A549 (cell line): ENCODE measurements around the gene LCN12. TPM values are rescaled to one million over a fixed set of nuclear protein-coding genes. Genes with fewer than 3 reads are reported as not detected.
A peak's percentile ranks its signal among the peaks of the same experiment; 100 is the strongest.

Experiments
- ATAC-seq, 2 experiments: fragments of 200-7000 bp in 1 of 2; fragments of >200 bp in 1 of 2; cut with Nextera tagmentation in 1 of 2; cut with Tn5 transposase in 1 of 2; 3 replicates each; pipeline versions ENCODE4 v1.8.0 to v1.9.1; 2018 to 2020; ENCODE audit warnings: mild to moderate bottlenecking in 1 of 2, moderate library complexity in 1 of 2
- CTCF ChIA-PET: fragments of 300-600 bp; sonication (Branson Sonifier 250); formaldehyde crosslinking; extraction: SDS; loops from one replicate; lab custom pipeline; 2021; ENCODE audit warnings: antibody characterized with exemption, inconsistent platforms; lab: Yijun Ruan, JAX
- POLR2A ChIA-PET: fragments of 350-600 bp; formaldehyde crosslinking; extraction: SDS; loops from one replicate; lab custom pipeline; 2021; ENCODE audit warnings: antibody characterized with exemption, inconsistent platforms; lab: Yijun Ruan, JAX
- DNase-seq, 2 experiments: peaks; one replicate each; pipeline versions ENCODE4 v3.0.0 to v3.0.0-alpha.2; 2011 to 2016; ENCODE audit warnings: low read depth in 1 of 2, low spot score in 1 of 2
- FAIRE-seq: peaks from 2 replicates; lab custom pipeline; 2011; peaks lifted over from hg19 to GRCh38; lab: Jason Lieb, UNC
- H3K27ac ChIP-seq, 2 experiments: fragments of >200 bp; sonication (Bioruptor Twin); formaldehyde crosslinking; 3 replicates each; pipeline ENCODE4 v1.5.1; 2016 to 2017
- H3K4me1 ChIP-seq: fragments of >200 bp; sonication (Bioruptor Twin); formaldehyde crosslinking; 3 replicates; pipeline ENCODE4 v1.6.1; 2016
- H3K4me2 ChIP-seq: fragments of >200 bp; sonication (Bioruptor Twin); formaldehyde crosslinking; 3 replicates; pipeline ENCODE4 v1.6.1; 2016
- H3K4me3 ChIP-seq: fragments of >200 bp; sonication (Bioruptor Twin); formaldehyde crosslinking; 3 replicates; pipeline ENCODE4 v1.5.1; 2016
- H3K9me3 ChIP-seq: fragments of >200 bp; sonication (Bioruptor Twin); formaldehyde crosslinking; 3 replicates; pipeline ENCODE4 v1.6.1; 2016
- BCL3 ChIP-seq: fragments of >200 bp; sonication (Bioruptor Twin); formaldehyde crosslinking; IDR thresholded peaks from 3 replicates; pipeline ENCODE4 v1.6.1; 2016
- BHLHE40 ChIP-seq: IDR thresholded peaks from 2 replicates; pipeline ENCODE4 v1.6.1; 2012; ENCODE audit warnings: low read depth, low read length, inconsistent platforms
- CHD4 ChIP-seq: fragments of 200-600 bp; sonication (generic); IDR thresholded peaks from 2 replicates; pipeline ENCODE4 v1.6.1; 2016; ENCODE audit warnings: antibody characterized with exemption, mild to moderate bottlenecking, borderline replicate concordance
- EHF ChIP-seq: fragments of 250-450 bp; sonication (Bioruptor Pico); IDR thresholded peaks from 2 replicates; pipeline ENCODE4 v1.5.0; 2020; ENCODE audit warnings: mild to moderate bottlenecking
- EHMT2 ChIP-seq: fragments of 200-600 bp; sonication (generic); IDR thresholded peaks from 2 replicates; pipeline ENCODE4 v1.6.1; 2016; ENCODE audit warnings: antibody characterized with exemption, low read depth, mild to moderate bottlenecking, moderate library complexity
- FOXS1 ChIP-seq: fragments of 250-450 bp; sonication (Bioruptor Pico); IDR thresholded peaks from 2 replicates; pipeline ENCODE4 v1.5.0; 2020; ENCODE audit warnings: mild to moderate bottlenecking, moderate library complexity
- HOXA7 ChIP-seq: fragments of 250-450 bp; sonication (Bioruptor Pico); IDR thresholded peaks from 2 replicates; pipeline ENCODE4 v1.5.0; 2020; ENCODE audit warnings: mild to moderate bottlenecking, moderate library complexity
- JUN ChIP-seq, 2 experiments: fragments of >200 bp; sonication (Bioruptor Twin); formaldehyde crosslinking; IDR thresholded peaks; 2 replicates in 1 of 2; 3 replicates in 1 of 2; pipeline ENCODE4 v1.6.1; 2016 to 2017
- JUNB ChIP-seq: fragments of >200 bp; sonication (Bioruptor Twin); formaldehyde crosslinking; IDR thresholded peaks from 2 replicates; pipeline ENCODE4 v1.6.1; 2016
- KDM5A ChIP-seq: fragments of 200-600 bp; sonication (generic); IDR thresholded peaks from 2 replicates; pipeline ENCODE4 v1.6.1; 2016; ENCODE audit warnings: antibody characterized with exemption, mild to moderate bottlenecking
- MYC ChIP-seq: IDR thresholded peaks from 2 replicates; pipeline ENCODE4 v1.6.1; 2012; ENCODE audit warnings: mild to moderate bottlenecking, inconsistent platforms, low read length, improper control_type of control experiment, borderline replicate concordance
- POLR2A ChIP-seq: IDR thresholded peaks from 2 replicates; pipeline ENCODE4 v1.6.1; 2012; ENCODE audit warnings: mild to moderate bottlenecking, low read length
- RAD21 ChIP-seq, 2 experiments: fragments of >200 bp in 1 of 2; sonication (Bioruptor Twin) in 1 of 2; formaldehyde crosslinking in 1 of 2; IDR thresholded peaks in 1 of 2; conservative IDR thresholded peaks in 1 of 2; 2 replicates in 1 of 2; 3 replicates in 1 of 2; pipeline ENCODE4 v1.6.1; 2012 to 2018; ENCODE audit warnings: inconsistent platforms in 1 of 2
- TFCP2L1 ChIP-seq: fragments of 250-450 bp; sonication (Bioruptor Pico); IDR thresholded peaks from 2 replicates; pipeline ENCODE4 v1.5.0; 2021; ENCODE audit warnings: mild to moderate bottlenecking
- ZFP36 ChIP-seq: fragments of 450-650 bp; IDR thresholded peaks from 2 replicates; pipeline ENCODE4 v1.6.1; 2014; ENCODE audit warnings: borderline replicate concordance; ENCODE audit not compliant: partially characterized antibody
- ZSCAN20 ChIP-seq: fragments of 250-450 bp; sonication (Bioruptor Pico); IDR thresholded peaks from 2 replicates; pipeline ENCODE4 v1.8.0; 2022; ENCODE audit warnings: mild to moderate bottlenecking, moderate library complexity
- WGBS: methylation state at CpG from one replicate; pipeline ENCODE4 v1.1.6; 2017; ENCODE audit errors: missing lambda C conversion rate; 5-methylcytosine and 5-hydroxymethylcytosine counted together
- polyA plus RNA-seq, 4 experiments: library from polyadenylated mRNA; depleted of rRNA in 3 of 4; stranded (reverse); fragments of >200 nt; fragmentation: RNase III in 1 of 4; extraction: RNeasy Plus Mini Kit Qiagen cat#74134 plus additional on column Dnase treatment in 1 of 4; gene quantifications; 2 replicates in 3 of 4; 3 replicates in 1 of 4; pipeline ENCODE4 v1.2.3, GENCODE V29; 2011 to 2017
- TF ChIP-seq, protein P1 (sequence below): IDR thresholded peaks from 2 replicates; pipeline ENCODE4 v1.6.1; 2012
- TF ChIP-seq, protein P2 (sequence below): fragments of >200 bp; sonication (Bioruptor Twin); formaldehyde crosslinking; IDR thresholded peaks from 3 replicates; pipeline ENCODE4 v1.5.1; 2016
- TF ChIP-seq, protein P3 (sequence below): IDR thresholded peaks from 2 replicates; pipeline ENCODE4 v1.6.1; 2012; ENCODE audit warnings: low read depth, borderline replicate concordance

Gene LCN12
- polyA plus RNA-seq, 2 of the 4 experiments (the other 2 are of a cell fraction): 0.74 to 3.0 TPM

DNA sequence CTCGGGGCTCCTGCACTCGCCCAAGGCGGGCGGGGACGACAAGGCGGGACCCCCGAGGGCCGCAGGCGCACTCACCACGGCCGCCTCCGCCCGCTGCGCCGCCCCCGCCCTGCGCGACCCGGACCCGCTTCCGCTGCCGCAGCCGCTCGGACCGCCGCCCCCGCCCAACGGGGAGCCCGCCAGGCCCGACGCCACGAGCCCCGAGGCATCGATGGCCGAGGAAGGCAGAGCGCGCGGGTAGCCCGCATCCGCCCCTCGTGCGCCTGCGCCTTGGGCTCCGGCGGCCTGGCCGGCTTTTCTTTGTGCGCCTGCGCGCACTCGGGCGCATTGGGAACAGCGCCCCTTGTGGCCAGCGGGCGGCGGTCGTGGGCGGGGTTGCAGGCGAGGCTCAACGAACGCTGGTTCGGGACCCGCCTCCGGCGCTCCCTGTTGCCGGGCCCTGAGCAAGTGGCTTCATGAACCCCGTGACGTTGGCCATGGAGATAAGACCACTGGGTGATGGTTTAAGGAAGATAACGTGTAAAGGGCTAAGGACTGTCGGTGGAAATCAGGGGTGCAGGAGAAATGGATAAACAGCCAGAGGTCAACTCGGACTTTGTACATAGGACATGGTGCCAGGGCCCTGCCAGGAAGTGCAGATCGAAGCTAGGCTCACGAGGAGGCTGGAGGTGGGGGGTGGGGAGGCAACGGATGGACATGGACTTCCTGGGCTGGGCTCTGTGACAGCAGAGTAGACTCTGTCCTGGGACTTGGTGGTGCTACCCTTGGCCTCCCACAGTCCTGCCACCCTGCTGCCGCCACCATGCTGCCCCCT lies 7.3 kb upstream of the LCN12 start, which contains the start of the genes C8G and FBXW5:
TSS of gene C8G (plus strand) at position 725 of the 814 bp plus-strand sequence. CDS start at position 803, 78 bp downstream.
TSS of gene FBXW5 (minus strand) at position 220 of the 814 bp plus-strand sequence. CDS start 655 bp downstream, outside the sequence.
- ChIA-PET POLR2A (interaction anchor here (1.7 kb wide), 1 partner anchor 43 kb away, joined by 10 read pairs; no protein-coding TSS in a partner anchor), CTCF (interaction anchor here (0.5 to 11.3 kb wide), 29 partner anchors 8 to 123 kb away, joined by 3 to 282 read pairs (median 4); partner anchors contain the start of genes ABCA2, AJM1, FUT7 and NPDC1)
- Histone ChIP-seq H3K4me3 (peak within 1 kb of the TSS; percentile 78), H3K9me3 (no peaks in the 10 kb centered on the region), H3K4me2 (peak within 1 kb of the TSS; percentile 96), H3K27ac (peak within 1 kb of the TSS; percentile 98 to 99), H3K4me1 (peaks cover 36% of the 10 kb centered on the region)
- FAIRE-seq (no peak), DNase-seq (peak; percentile 89 to 91), ATAC-seq (peak; percentile 34 to 47)
- 7% methylated on average over 29 of the region's 74 CpGs for WGBS
- TF ChIP-seq, protein P1, sequence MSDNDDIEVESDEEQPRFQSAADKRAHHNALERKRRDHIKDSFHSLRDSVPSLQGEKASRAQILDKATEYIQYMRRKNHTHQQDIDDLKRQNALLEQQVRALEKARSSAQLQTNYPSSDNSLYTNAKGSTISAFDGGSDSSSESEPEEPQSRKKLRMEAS: peak; percentile 83
- no peak for TF ChIP-seq BHLHE40
- TF ChIP-seq EHF (CRISPR knock-in tag): no peak
- TF ChIP-seq FOXS1 (CRISPR knock-in tag): no peak
- no peak for TF ChIP-seq JUNB
- 0 out of 2 replicates have a peak, but pooled peaks have one; percentile 11 for TF ChIP-seq ZSCAN20 (CRISPR knock-in tag)
- TF ChIP-seq CHD4: peak; percentile 79; the same call in 1 of the 2 replicates
- TF ChIP-seq HOXA7: no peak
- no peak for TF ChIP-seq KDM5A
- TF ChIP-seq BCL3: peak; percentile 69; the same call in 2 of the 3 replicates
- TF ChIP-seq, protein P2, sequence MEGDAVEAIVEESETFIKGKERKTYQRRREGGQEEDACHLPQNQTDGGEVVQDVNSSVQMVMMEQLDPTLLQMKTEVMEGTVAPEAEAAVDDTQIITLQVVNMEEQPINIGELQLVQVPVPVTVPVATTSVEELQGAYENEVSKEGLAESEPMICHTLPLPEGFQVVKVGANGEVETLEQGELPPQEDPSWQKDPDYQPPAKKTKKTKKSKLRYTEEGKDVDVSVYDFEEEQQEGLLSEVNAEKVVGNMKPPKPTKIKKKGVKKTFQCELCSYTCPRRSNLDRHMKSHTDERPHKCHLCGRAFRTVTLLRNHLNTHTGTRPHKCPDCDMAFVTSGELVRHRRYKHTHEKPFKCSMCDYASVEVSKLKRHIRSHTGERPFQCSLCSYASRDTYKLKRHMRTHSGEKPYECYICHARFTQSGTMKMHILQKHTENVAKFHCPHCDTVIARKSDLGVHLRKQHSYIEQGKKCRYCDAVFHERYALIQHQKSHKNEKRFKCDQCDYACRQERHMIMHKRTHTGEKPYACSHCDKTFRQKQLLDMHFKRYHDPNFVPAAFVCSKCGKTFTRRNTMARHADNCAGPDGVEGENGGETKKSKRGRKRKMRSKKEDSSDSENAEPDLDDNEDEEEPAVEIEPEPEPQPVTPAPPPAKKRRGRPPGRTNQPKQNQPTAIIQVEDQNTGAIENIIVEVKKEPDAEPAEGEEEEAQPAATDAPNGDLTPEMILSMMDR: peak; percentile 94
- TF ChIP-seq ZFP36: peak; percentile 1
- TF ChIP-seq POLR2A: peak; percentile 60
- TF ChIP-seq TFCP2L1 (CRISPR knock-in tag): no peak
- no peak for TF ChIP-seq EHMT2
- 0 out of 2 replicates have a peak, but pooled peaks have one; percentile 45 for TF ChIP-seq MYC
- TF ChIP-seq, protein P3, sequence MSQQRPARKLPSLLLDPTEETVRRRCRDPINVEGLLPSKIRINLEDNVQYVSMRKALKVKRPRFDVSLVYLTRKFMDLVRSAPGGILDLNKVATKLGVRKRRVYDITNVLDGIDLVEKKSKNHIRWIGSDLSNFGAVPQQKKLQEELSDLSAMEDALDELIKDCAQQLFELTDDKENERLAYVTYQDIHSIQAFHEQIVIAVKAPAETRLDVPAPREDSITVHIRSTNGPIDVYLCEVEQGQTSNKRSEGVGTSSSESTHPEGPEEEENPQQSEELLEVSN: peak; percentile 43; the same call in 1 of the 2 replicates
- TF ChIP-seq RAD21 (conservative IDR thresholded peaks at IDR 0.05 in 1 of 2, IDR thresholded peaks at IDR 0.05 in 1 of 2): peak; percentile 21 to 40; a peak in 3 of 5 replicates
- TF ChIP-seq JUN (IDR thresholded peaks at IDR 0.05): peak; percentile 44 to 80; a peak in 3 of 5 replicates
